COLO829 (cell line): ENCODE results near the gene GTPBP3.
"Not testable (repeated sequence)": the region's sequence is repeated elsewhere in the genome, so short reads cannot be mapped to it uniquely, and the experiment has no call there.

Source experiments
- DNase-seq: peaks from one replicate; pipeline ENCODE4 v3.0.0; 2012; ENCODE audit warnings: low spot score

GTPBP3 gene

GRCh38 chr19:17336872-17337674, at the start of gene GTPBP3:
GTPBP3 (plus strand) TSS chr19:17337553; CDS start chr19:17337612, 59 bp downstream.
- DNase-seq: peak; percentile 96

GRCh38 chr19:17289489-17289888, 47.9 kb upstream of the GTPBP3 start:
- peak; percentile 52 for DNase-seq

GRCh38 chr19:17292301-17293074, 44.9 kb upstream of the GTPBP3 start:
- peak; percentile 96 for DNase-seq

GRCh38 chr19:17293605-17294004, 43.7 kb upstream of the GTPBP3 start:
- DNase-seq: no peak

GRCh38 chr19:17294051-17294891, 43.1 kb upstream of the GTPBP3 start:
- peak; percentile 84 for DNase-seq

- DNase-seq: not testable (repeated sequence)
Observed at GRCh38 chr19:17295551-17295950, 41.8 kb upstream of the GTPBP3 start.

GRCh38 chr19:17296273-17296672, 41.1 kb upstream of the GTPBP3 start:
- peak; percentile 35 for DNase-seq

GRCh38 chr19:17296976-17297375, 40.4 kb upstream of the GTPBP3 start:
- no peak for DNase-seq

- DNase-seq: no peak
Observed at GRCh38 chr19:17300992-17301619, 36.2 kb upstream of the GTPBP3 start.

GRCh38 chr19:17302391-17303166, 34.8 kb upstream of the GTPBP3 start:
- DNase-seq: no peak

GRCh38 chr19:17303167-17303939, 34.0 kb upstream of the GTPBP3 start, which contains the start of gene ABHD8:
ABHD8 (minus strand) TSS chr19:17303425; CDS start chr19:17301616, 1,809 bp downstream.
- DNase-seq: peak; percentile 85

- DNase-seq: no peak
Observed at GRCh38 chr19:17303940-17304267, 33.4 kb upstream of the GTPBP3 start.

- no peak for DNase-seq
Observed at GRCh38 chr19:17304386-17305215, 32.8 kb upstream of the GTPBP3 start.

- no peak for DNase-seq
Observed at GRCh38 chr19:17305216-17305516, 32.2 kb upstream of the GTPBP3 start.

GRCh38 chr19:17305517-17306284, 31.7 kb upstream of the GTPBP3 start, which contains the start of gene MRPL34:
MRPL34 (plus strand) TSS chr19:17305872; CDS start chr19:17305893, 21 bp downstream.
- DNase-seq: peak; percentile 98

GRCh38 chr19:17306285-17306714, 31.1 kb upstream of the GTPBP3 start:
- DNase-seq: no peak

- no peak for DNase-seq
Observed at GRCh38 chr19:17307876-17308377, 29.4 kb upstream of the GTPBP3 start.
